ENCODE data around the gene LRMDA.

Gene LRMDA

DNA sequence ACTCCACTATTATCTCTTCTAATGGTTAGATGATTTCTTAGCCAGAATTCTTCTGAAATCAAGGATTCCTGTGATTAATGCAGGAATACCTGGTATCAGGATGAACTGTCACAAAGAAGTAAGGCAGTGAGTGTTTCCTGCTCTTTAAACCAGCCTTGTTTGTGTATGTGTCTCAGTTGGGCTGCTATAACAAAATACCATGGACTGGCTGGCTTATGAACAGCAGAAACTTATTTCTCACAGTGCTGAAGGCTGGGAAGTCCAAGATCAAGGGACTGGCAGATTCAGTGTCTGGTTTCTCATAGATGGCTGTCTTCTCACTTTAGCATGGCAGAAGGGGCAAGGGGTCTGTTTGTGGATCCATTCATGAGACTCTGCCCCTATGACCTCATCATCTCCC, 42.7 kb downstream of the LRMDA start:
- H3K14ac ChIP-seq (ENCODE audit: low read length in 2 of 2) = no peak overlapping the region
- no peak overlapping the region for H2AK5ac ChIP-seq (ENCODE audit: low read length, severe bottlenecking)
- no peak overlapping the region for H3K9ac ChIP-seq (ENCODE audit: low read length)
- no peak overlapping the region for H3K4me3 ChIP-seq (ENCODE audit: insufficient read depth in 1 of 2, low read depth in 1 of 2, low read length in 2 of 2)
- H3K27me3 ChIP-seq (ENCODE audit: control insufficient read depth in 1 of 2, insufficient read depth in 1 of 2, low read length in 2 of 2) = peaks cover 0 to 4% of the 10 kb centered on the region in 2 experiments
- H2BK12ac ChIP-seq (ENCODE audit: low read length in 2 of 2) = no peak overlapping the region
- H2AFZ ChIP-seq (ENCODE audit: low read depth, low read length) = no peak overlapping the region
- DNase-seq = no peak
- H3K79me1 ChIP-seq (replicated peaks; ENCODE audit: low read length, poor library complexity, severe bottlenecking) = no peaks in the 10 kb centered on the region
- no peak overlapping the region for H3K27ac ChIP-seq (ENCODE audit: low read length, poor library complexity, severe bottlenecking)
- H3K36me3 ChIP-seq (ENCODE audit: control insufficient read depth in 1 of 2, insufficient read depth in 2 of 2, low read depth in 1 of 2, low read length in 2 of 2) = no peaks in the 10 kb centered on the region
- H3K18ac ChIP-seq (ENCODE audit: low read depth in 1 of 2, low read length in 2 of 2) = no peak overlapping the region
- no peak overlapping the region for H3K4ac ChIP-seq (ENCODE audit: low read depth in 1 of 2, low read length in 2 of 2)
- no peak overlapping the region for H2BK15ac ChIP-seq (ENCODE audit: low read depth, poor library complexity, severe bottlenecking)
- H4K8ac ChIP-seq (ENCODE audit: low read length) = no peak overlapping the region
- no peak overlapping the region for H4K91ac ChIP-seq (ENCODE audit: low read length)
- H2BK5ac ChIP-seq (ENCODE audit: low read depth, low read length, poor library complexity, severe bottlenecking) = no peak overlapping the region
- H3K4me2 ChIP-seq (ENCODE audit: low read length, poor library complexity, severe bottlenecking) = no peak overlapping the region
- peaks cover 4% of the 10 kb centered on the region for H3K9me3 ChIP-seq (ENCODE audit: control insufficient read depth, low read length)
- H3K4me1 ChIP-seq (ENCODE audit: control insufficient read depth, insufficient read depth, low read depth, low read length) = no peaks in the 10 kb centered on the region
- H3K23ac ChIP-seq (ENCODE audit: low read length in 2 of 2) = no peak overlapping the region
- H2BK120ac ChIP-seq (ENCODE audit: low read depth, low read length) = no peak overlapping the region

DNA sequence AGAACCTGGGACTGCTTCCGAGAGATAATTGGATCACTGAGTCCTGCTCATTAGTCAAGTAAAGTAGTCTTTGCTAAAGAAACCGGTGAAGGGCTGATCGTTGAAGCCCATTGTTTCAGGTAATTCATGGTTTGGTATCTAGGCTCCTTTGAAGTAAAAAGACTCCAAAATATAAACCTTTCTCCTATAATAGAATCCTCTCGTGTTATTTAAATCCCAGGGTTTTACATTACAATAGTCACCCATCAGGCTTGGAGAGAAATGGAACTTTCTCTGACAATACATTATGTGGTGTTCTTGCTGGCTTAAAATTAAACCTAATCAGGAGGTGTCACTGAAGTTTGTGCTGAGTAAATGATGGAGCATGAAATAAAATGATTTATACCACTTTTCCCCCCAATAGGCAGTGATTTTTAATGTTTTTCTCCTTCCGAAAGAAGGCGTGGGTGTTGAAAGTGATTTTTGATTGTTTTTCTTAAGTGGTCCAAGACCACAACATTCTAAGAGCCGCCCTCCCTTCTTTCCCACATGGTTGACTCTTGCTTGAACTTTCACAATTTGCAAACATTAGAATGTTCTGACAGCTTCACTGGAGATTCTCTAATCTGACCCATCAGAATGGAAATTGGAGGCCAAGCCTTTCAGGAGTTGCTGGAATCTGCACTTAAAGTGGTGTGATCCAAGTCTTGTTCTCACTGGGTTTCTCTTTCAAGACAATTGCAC, 44.2 kb downstream of the LRMDA start:
- H3K36me3 ChIP-seq (ENCODE audit: control insufficient read depth in 1 of 2, insufficient read depth in 2 of 2, low read depth in 1 of 2, low read length in 2 of 2) = no peaks in the 10 kb centered on the region
- no peak overlapping the region for H4K8ac ChIP-seq (ENCODE audit: low read length)
- no peak overlapping the region for H3K27ac ChIP-seq (ENCODE audit: low read length, poor library complexity, severe bottlenecking)
- no peak overlapping the region for H2AFZ ChIP-seq (ENCODE audit: low read depth, low read length)
- no peak overlapping the region for H3K4me3 ChIP-seq (ENCODE audit: insufficient read depth in 1 of 2, low read depth in 1 of 2, low read length in 2 of 2)
- no peaks in the 10 kb centered on the region for H3K4me1 ChIP-seq (ENCODE audit: control insufficient read depth, insufficient read depth, low read depth, low read length)
- no peak overlapping the region for H3K4me2 ChIP-seq (ENCODE audit: low read length, poor library complexity, severe bottlenecking)
- H3K4ac ChIP-seq (ENCODE audit: low read depth in 1 of 2, low read length in 2 of 2) = no peak overlapping the region
- WGBS = 71% methylated on average over 6 of the region's 7 CpGs
- H2BK12ac ChIP-seq (ENCODE audit: low read length in 2 of 2) = no peak overlapping the region
- H4K91ac ChIP-seq (ENCODE audit: low read length) = no peak overlapping the region
- no peak overlapping the region for H2BK120ac ChIP-seq (ENCODE audit: low read depth, low read length)
- no peak overlapping the region for H3K23ac ChIP-seq (ENCODE audit: low read length in 2 of 2)
- H3K27me3 ChIP-seq (ENCODE audit: control insufficient read depth in 1 of 2, insufficient read depth in 1 of 2, low read length in 2 of 2) = peaks cover 0 to 4% of the 10 kb centered on the region in 2 experiments
- H3K9me3 ChIP-seq (ENCODE audit: control insufficient read depth, low read length) = peaks cover 4% of the 10 kb centered on the region
- peak; percentile 52 for DNase-seq
- no peak overlapping the region for H3K14ac ChIP-seq (ENCODE audit: low read length in 2 of 2)
- H2BK15ac ChIP-seq (ENCODE audit: low read depth, poor library complexity, severe bottlenecking) = no peak overlapping the region
- no peak overlapping the region for H3K9ac ChIP-seq (ENCODE audit: low read length)
- no peak overlapping the region for H2AK5ac ChIP-seq (ENCODE audit: low read length, severe bottlenecking)
- no peak overlapping the region for H3K18ac ChIP-seq (ENCODE audit: low read depth in 1 of 2, low read length in 2 of 2)
- H3K79me1 ChIP-seq (replicated peaks; ENCODE audit: low read length, poor library complexity, severe bottlenecking) = no peaks in the 10 kb centered on the region
- no peak overlapping the region for H2BK5ac ChIP-seq (ENCODE audit: low read depth, low read length, poor library complexity, severe bottlenecking)

DNA sequence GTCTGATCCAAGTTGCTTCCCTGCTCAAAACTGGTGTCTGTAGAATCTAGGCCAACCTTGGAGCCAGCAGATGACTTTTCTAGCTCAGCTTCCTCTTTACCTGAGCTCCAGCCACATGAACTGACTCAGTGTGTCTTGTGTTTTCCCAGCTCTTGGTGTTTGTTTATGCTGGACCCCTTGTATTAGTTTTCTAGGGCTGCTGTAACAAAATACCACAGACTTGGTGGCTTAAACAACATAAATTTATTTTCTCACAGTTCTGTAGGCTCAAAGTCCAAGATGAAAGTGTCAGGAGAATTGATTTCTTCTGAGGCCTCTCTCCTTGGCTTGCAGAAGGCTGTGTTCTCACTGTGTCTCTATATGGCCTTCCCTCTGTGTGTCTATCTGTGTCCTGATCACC, 45.1 kb downstream of the LRMDA start:
- Histone ChIP-seq H4K8ac (ENCODE audit: low read length) (no peak overlapping the region), H3K18ac (ENCODE audit: low read depth in 1 of 2, low read length in 2 of 2) (no peak overlapping the region), H2AFZ (ENCODE audit: low read depth, low read length) (no peak overlapping the region), H2BK15ac (ENCODE audit: low read depth, poor library complexity, severe bottlenecking) (no peak overlapping the region), H3K36me3 (ENCODE audit: control insufficient read depth in 1 of 2, insufficient read depth in 2 of 2, low read depth in 1 of 2, low read length in 2 of 2) (no peaks in the 10 kb centered on the region), H3K4me1 (ENCODE audit: control insufficient read depth, insufficient read depth, low read depth, low read length) (no peaks in the 10 kb centered on the region), H3K27me3 (ENCODE audit: control insufficient read depth in 1 of 2, insufficient read depth in 1 of 2, low read length in 2 of 2) (peaks cover 0 to 10% of the 10 kb centered on the region in 2 experiments), H3K23ac (ENCODE audit: low read length in 2 of 2) (no peak overlapping the region), H3K27ac (ENCODE audit: low read length, poor library complexity, severe bottlenecking) (no peak overlapping the region), H3K14ac (ENCODE audit: low read length in 2 of 2) (no peak overlapping the region), H2BK120ac (ENCODE audit: low read depth, low read length) (no peak overlapping the region), H3K79me1 (replicated peaks; ENCODE audit: low read length, poor library complexity, severe bottlenecking) (no peaks in the 10 kb centered on the region), H3K4ac (ENCODE audit: low read depth in 1 of 2, low read length in 2 of 2) (no peak overlapping the region), H3K4me2 (ENCODE audit: low read length, poor library complexity, severe bottlenecking) (no peak overlapping the region), H2BK5ac (ENCODE audit: low read depth, low read length, poor library complexity, severe bottlenecking) (no peak overlapping the region), H2AK5ac (ENCODE audit: low read length, severe bottlenecking) (no peak overlapping the region), H3K9me3 (ENCODE audit: control insufficient read depth, low read length) (peaks cover 4% of the 10 kb centered on the region), H3K9ac (ENCODE audit: low read length) (no peak overlapping the region), H3K4me3 (ENCODE audit: insufficient read depth in 1 of 2, low read depth in 1 of 2, low read length in 2 of 2) (no peak overlapping the region), H4K91ac (ENCODE audit: low read length) (no peak overlapping the region), H2BK12ac (ENCODE audit: low read length in 2 of 2) (no peak overlapping the region)
- DNase-seq = no peak

DNA sequence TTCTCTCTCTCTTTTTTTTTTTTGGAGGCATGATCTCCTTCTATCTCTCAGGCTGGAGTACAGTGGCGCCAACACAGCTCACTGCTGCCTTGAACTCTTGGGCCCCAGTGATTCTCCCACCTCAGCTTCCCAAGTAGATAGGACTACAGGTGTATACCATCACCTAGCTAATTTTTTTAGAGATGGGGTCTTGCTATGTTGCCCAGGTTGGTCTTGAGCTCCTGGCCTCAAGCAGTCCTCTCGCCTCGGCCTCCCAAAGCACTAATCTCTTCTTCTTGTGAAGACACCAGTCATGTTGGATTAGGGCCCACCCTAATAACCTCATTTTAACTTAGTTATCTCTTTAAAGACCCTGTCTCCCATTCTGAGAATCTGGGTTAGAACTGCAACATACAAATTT, 45.6 kb downstream of the LRMDA start:
- Histone ChIP-seq H3K18ac (ENCODE audit: low read depth in 1 of 2, low read length in 2 of 2) (no peak overlapping the region), H2AK5ac (ENCODE audit: low read length, severe bottlenecking) (no peak overlapping the region), H3K27me3 (ENCODE audit: control insufficient read depth in 1 of 2, insufficient read depth in 1 of 2, low read length in 2 of 2) (peaks cover 0 to 9% of the 10 kb centered on the region in 2 experiments), H4K91ac (ENCODE audit: low read length) (no peak overlapping the region), H2BK15ac (ENCODE audit: low read depth, poor library complexity, severe bottlenecking) (no peak overlapping the region), H4K8ac (ENCODE audit: low read length) (no peak overlapping the region), H2BK120ac (ENCODE audit: low read depth, low read length) (no peak overlapping the region), H3K14ac (ENCODE audit: low read length in 2 of 2) (no peak overlapping the region), H3K36me3 (ENCODE audit: control insufficient read depth in 1 of 2, insufficient read depth in 2 of 2, low read depth in 1 of 2, low read length in 2 of 2) (no peaks in the 10 kb centered on the region), H2AFZ (ENCODE audit: low read depth, low read length) (no peak overlapping the region), H3K9ac (ENCODE audit: low read length) (no peak overlapping the region), H3K27ac (ENCODE audit: low read length, poor library complexity, severe bottlenecking) (no peak overlapping the region), H3K79me1 (replicated peaks; ENCODE audit: low read length, poor library complexity, severe bottlenecking) (no peaks in the 10 kb centered on the region), H3K23ac (ENCODE audit: low read length in 2 of 2) (no peak overlapping the region), H2BK5ac (ENCODE audit: low read depth, low read length, poor library complexity, severe bottlenecking) (no peak overlapping the region), H3K4me3 (ENCODE audit: insufficient read depth in 1 of 2, low read depth in 1 of 2, low read length in 2 of 2) (no peak overlapping the region), H3K4ac (ENCODE audit: low read depth in 1 of 2, low read length in 2 of 2) (no peak overlapping the region), H2BK12ac (ENCODE audit: low read length in 2 of 2) (no peak overlapping the region), H3K4me2 (ENCODE audit: low read length, poor library complexity, severe bottlenecking) (no peak overlapping the region), H3K9me3 (ENCODE audit: control insufficient read depth, low read length) (peaks cover 4% of the 10 kb centered on the region), H3K4me1 (ENCODE audit: control insufficient read depth, insufficient read depth, low read depth, low read length) (no peaks in the 10 kb centered on the region)
- DNase-seq = no peak
- 94% methylated on average over 3 of the region's 3 CpGs for WGBS

Data from mesenchymal stem cell (in vitro differentiated cells and primary cell).